Activated CD4-positive, alpha-beta T cell treated with anti-CD3 and anti-CD28 coated beads, Interleukin-10, Interleukin-2, amounts not matched to agents 100 ng/mL and 50 ng/mL, durations not matched to agents 16 hours and 8 hours (primary cell): Measurements from ENCODE around the gene BNIP5.

ENCODE experiments used
- DNase-seq: peaks from one replicate; pipeline ENCODE4 v3.0.0-alpha.2; 2020

Gene BNIP5

GRCh38 chr6:36320475-36320874, 16.2 kb downstream of the BNIP5 start:
- DNase-seq = no peak

- no peak for DNase-seq
Measured at GRCh38 chr6:36319821-36320220, 16.9 kb downstream of the BNIP5 start.

DNA sequence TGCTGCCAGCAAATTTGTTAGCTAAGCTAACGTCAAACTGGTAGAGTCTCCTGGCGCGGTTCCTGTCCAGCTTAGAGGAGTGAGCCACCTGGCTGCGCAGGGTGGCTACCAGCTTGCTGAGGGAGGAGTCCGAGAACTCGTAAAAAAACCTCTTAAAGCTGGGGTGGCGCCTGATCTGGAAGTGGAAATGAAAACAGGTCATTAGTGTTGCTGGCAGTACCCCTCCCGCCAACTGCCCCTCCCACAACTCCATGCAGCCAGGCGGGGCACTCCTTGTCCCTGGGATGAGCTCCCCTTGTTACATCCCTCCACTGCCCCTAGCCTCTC, 17.3 kb downstream of the BNIP5 start:
- no peak for DNase-seq

DNA sequence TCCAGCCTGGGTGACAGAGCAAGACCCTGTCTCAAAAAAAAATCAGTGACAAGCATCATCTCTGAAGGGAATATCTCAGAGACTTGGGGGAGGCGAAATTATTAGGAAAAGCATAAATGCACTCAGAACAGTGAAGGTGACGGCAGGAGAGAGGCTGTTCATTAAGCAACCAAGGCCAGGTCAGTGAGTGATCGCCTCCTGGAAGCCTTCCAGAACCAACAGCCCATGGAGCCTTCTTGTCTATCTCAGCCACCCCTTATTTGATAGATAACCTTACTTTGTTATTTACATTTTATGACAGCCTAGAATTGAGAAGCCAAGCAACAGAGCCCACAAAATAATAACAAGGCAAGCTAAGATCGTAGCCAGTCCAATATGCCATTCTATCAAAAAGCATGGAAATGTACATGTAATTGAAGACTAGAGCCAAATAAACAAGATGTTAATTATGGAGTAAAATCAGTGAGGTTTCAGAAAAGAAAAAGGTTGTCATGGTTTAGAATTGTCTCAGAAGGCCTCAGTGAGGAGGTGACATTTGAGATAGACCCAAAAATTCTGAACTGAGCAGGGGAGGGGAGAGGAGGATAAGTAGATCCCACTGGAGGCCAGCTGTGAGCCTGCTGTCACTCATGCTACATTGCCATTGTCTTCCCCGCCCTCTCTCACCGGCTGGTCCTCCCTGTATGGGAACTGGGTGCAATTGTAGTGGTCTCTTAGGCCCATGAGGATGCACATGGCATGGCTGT, 17.8 kb downstream of the BNIP5 start:
- no peak for DNase-seq

- no peak for DNase-seq
Measured at GRCh38 chr6:36317623-36318022, 19.1 kb downstream of the BNIP5 start.

GRCh38 chr6:36315921-36316320, 20.8 kb downstream of the BNIP5 start:
- DNase-seq = no peak

GRCh38 chr6:36314221-36315014, 22.3 kb downstream of the BNIP5 start:
- no peak for DNase-seq

GRCh38 chr6:36313649-36313936, 23.1 kb downstream of the BNIP5 start:
- DNase-seq = no peak

DNA sequence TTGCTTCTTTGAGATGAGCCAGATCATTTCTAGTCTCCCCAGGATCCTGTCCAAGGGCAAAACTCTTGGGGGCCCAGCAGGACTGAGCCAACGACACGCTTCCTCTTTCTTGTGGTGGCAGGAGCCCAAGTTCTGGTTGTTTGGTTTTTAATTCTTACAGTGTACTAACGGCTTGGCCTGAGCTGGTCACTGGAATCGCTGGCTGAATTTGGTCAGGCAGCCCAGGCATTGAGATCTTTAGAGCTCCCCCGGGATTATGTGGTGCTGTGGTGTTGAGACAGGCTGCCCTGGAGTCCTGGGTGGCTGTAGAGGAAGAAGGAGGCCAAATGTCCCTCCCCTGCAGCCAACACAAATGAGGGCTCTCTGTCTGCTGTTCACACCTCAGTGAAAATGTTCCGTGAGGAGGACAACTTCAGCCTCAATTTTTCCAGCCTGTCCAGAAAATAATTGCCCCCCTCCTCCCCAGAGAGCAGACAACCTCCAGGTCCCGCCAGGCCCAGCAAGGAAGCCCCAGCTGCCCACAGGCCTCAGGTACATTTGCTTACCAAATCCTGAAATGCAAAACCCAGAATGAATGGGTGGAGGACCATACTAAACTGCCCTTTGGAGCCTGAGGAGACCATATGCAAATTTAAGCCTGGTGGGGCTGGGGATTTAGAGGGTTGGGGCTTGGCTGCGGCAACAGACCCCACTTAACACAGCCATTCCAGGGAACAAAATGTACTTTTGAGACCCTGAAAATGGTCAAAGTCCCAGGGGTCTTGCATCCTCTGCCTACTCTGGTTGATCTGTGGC, 23.6 kb downstream of the BNIP5 start:
- no peak for DNase-seq

- DNase-seq = no peak
Measured at GRCh38 chr6:36309900-36310299, 26.8 kb downstream of the BNIP5 start.

DNA sequence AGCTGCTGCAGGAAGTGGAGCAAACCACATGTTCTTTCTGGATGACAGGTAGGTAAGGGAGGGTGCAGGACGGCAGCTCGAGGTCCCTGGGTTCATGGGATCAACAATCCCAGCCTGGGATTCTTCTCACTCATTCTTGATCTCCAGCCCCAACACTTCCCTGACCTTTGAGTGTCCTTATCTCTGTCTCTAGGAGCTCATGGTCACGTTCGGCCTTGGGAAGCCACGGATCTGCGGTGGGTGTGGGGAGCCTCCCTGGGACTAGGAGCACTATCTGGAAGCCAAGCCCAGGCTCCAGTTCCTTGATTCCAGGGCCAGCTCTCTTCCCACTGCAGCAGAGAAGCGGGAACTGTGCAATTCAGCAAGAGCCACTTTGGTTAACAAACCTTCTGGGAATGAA, 27.5 kb downstream of the BNIP5 start:
- DNase-seq = no peak

DNA sequence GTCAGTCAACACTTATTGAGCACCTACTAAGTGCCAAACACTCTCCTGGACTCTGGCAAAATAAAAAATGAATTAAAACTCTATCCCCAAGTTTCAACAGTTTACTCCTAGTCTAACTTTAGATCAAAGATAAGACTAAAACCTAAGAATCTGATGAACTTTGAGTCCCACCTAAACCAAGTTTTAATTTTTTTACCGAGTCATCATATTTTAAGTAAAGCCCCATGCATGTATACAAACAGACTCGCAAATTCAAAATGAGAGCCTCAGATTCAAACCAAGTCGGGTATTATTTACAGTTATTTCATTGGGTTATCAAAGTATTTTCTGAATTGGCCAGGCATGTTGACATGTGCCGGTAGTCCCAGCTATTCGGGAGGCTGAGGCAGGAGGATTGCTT, 28.2 kb downstream of the BNIP5 start:
- DNase-seq = no peak

GRCh38 chr6:36306375-36306774, 30.3 kb downstream of the BNIP5 start:
- no peak for DNase-seq

- DNase-seq = no peak
Measured at GRCh38 chr6:36305885-36306284, 30.8 kb downstream of the BNIP5 start.

DNA sequence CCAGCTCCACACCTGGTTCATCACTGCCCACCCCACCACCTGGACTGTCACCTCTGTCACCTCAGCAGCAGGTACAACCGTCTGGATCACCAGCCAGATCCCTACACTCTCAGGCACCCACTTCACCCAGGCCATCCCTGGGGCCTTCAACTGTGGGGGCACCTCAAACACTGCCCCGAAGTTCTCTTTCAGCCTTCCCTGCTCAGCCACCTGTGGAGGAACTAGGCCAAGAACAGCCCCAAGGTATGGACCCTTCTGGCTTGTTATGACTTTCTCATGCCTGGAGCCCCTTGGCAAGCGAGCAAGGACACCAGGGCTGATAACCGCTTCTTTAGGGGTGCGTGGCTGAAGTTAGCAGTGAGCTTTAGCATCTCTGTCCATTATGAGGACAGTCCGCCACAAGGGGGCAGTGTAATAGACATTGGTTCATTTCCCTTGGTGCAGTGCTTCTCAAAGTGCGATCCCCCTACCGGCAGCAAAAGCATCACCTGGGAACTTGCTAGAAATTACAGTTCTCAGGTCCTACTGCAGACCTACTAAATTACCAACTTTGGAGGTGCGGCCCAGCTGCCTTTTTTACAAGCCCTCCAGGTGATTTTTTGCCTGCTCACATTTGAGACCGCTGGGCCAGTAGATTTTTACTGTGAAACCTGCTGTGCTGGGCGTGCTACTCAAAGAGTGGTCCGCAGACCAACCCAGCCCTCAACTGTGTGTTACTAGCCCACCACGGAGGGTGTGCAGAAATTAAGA, 34.3 kb downstream of the BNIP5 start:
- peak; percentile 94 for DNase-seq

GRCh38 chr6:36301781-36302180, 34.9 kb downstream of the BNIP5 start:
- no peak for DNase-seq

DNA sequence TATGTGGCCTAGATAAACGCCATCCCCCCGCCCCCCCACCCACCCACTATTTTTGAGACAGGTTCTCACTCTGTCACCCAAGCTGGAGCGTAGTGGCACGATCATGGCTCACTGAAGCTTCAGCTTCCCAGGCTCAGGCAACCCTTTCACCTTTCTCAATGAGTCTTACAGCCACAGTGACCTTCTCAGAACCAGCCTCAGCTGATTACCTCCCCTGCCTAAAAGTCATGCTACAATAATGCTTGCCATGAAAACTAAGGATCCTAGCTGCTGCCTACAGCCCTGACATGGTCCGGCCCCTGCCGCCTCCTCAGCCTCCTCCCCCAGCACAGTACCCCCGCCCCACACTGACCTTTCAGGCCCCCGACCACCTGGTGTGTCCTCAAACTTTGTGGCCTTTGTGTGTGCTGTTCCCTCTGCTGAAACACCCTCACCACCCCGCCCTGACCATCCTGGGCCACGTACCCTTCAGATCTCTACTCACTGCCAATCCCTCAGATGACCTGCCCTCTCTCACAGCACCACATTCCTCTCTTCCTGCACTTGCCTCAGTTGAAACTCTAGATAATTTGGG, 35.5 kb downstream of the BNIP5 start:
- DNase-seq = no peak

DNA sequence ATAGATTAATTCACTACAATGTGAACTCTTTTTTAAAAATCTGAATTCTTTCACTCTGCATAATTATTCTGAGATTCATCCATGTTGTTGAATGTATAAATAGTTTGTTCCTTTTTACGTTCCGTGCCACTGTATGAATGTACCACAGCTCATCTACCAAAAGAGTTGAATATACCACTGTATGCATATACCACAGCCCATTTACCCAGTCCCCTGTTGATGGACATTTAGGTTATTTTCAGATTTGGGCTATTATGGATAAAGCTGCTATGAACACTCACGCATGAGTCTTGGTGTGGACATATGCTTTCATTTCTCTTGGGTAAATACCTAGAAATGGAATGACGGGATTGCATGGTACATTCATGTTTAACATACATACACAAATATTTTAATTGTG, 38.7 kb downstream of the BNIP5 start:
- no peak for DNase-seq

GRCh38 chr6:36297511-36297910, 39.2 kb downstream of the BNIP5 start:
- DNase-seq = no peak

- DNase-seq = no peak
Measured at GRCh38 chr6:36297051-36297450, 39.6 kb downstream of the BNIP5 start.

DNA sequence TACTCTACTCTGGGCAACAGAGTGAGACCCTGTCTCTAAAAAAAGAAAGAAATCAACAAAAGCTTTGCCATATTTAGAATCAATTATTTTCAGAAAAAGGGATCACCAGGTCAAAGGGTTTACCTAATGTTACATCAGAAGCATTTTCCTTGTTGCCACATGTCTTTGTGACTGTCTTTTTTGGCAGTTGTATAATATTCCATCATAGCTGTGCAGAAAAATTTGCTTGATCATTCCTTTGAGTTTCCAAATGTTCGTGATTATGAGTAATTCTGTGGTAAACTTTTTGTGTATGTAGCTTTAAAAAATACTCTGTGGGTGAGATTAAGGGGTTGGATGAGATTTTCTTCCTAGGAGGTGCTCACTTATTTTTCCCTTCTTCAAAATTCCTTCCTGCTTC, 40.4 kb downstream of the BNIP5 start:
- no peak for DNase-seq

DNA sequence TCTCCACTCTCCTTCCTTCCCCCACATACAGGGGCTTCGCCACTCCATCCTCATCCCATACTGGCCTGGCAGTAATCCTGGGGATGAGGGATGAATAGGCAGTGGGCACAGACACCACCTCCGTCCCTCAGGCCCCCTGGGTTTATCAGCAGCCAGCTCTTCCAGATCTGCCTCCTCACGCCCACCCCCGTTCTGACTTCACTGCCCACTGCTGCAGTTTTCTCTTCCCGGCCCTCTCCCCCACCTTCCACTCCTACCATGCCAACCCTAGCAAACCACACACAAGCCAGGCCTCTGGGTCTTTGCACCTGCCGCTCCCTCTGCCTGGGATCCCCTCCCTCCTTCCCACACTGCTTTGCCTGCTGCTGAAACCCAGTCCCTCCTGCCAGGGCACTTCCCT, 44.5 kb downstream of the BNIP5 start:
- no peak for DNase-seq
